CD4-positive, alpha-beta T cell (primary cell): ENCODE measurements around the gene EGFR. TPM values are rescaled to one million over a fixed set of nuclear protein-coding genes. Genes with fewer than 3 reads are reported as not detected.

ENCODE experiments used
- ATAC-seq: fragments of 200-7000 bp; cut with Tn5 transposase; one replicate; pipeline ENCODE4 v1.10.0; 2022; ENCODE audit warnings: mild to moderate bottlenecking; ENCODE audit not compliant: poor library complexity
- CTCF ChIA-PET: fragments of 350-600 bp; sonication (Branson Sonifier 250); formaldehyde crosslinking; loops from one replicate; lab custom pipeline; 2021; ENCODE audit warnings: antibody characterized with exemption, inconsistent platforms; lab: Charles Lee
- POLR2A ChIA-PET: fragments of 350-600 bp; sonication (Branson Sonifier 250); formaldehyde crosslinking; loops from one replicate; lab custom pipeline; 2021; ENCODE audit warnings: antibody characterized with exemption, inconsistent platforms; lab: Charles Lee
- DNase-seq, 14 experiments: peaks; one replicate each; pipeline ENCODE4 v3.0.0-alpha.2; 2013 to 2020; ENCODE audit warnings: mixed read lengths in 2 of 14
- H3K27ac ChIP-seq, 2 donors: one replicate each; pipeline versions ENCODE4 v1.5.1 to v1.7.0; 2013; ENCODE audit warnings: low read length in 2 of 2, low read depth in 1 of 2, mild to moderate bottlenecking in 1 of 2
- H3K27me3 ChIP-seq, 2 experiments: 1 replicate in 1 of 2; 2 replicates in 1 of 2; pipeline versions ENCODE4 v1.6.1 to v1.7.0; 2013; ENCODE audit warnings: low read length in 2 of 2, control low read depth in 1 of 2, mild to moderate bottlenecking in 1 of 2, moderate library complexity in 1 of 2; ENCODE audit not compliant: insufficient read depth in 2 of 2, control insufficient read depth in 1 of 2
- H3K36me3 ChIP-seq: one replicate; pipeline ENCODE4 v1.6.1; 2013; ENCODE audit warnings: low read length, control low read depth; ENCODE audit not compliant: insufficient read depth
- H3K4me1 ChIP-seq: one replicate; pipeline ENCODE4 v1.6.1; 2013; ENCODE audit warnings: low read length, control low read depth; ENCODE audit not compliant: insufficient read depth
- H3K4me3 ChIP-seq: one replicate; pipeline ENCODE4 v1.5.1; 2013; ENCODE audit warnings: mild to moderate bottlenecking, low read length, moderate library complexity
- H3K9me3 ChIP-seq, 2 experiments: 1 replicate in 1 of 2; 2 replicates in 1 of 2; pipeline versions ENCODE4 v1.6.1 to v1.7.0; 2013; ENCODE audit warnings: low read length in 2 of 2, mild to moderate bottlenecking in 2 of 2, control low read depth in 1 of 2, moderate library complexity in 1 of 2; ENCODE audit not compliant: control insufficient read depth in 1 of 2, insufficient read depth in 1 of 2
- H3K27ac Mint-ChIP-seq: one replicate; pipeline ENCODE4 v1.8.0; 2020; ENCODE audit warnings: mixed read lengths
- H3K27me3 Mint-ChIP-seq: one replicate; pipeline ENCODE4 v1.8.0; 2021; ENCODE audit warnings: mixed read lengths
- H3K36me3 Mint-ChIP-seq: one replicate; pipeline ENCODE4 v1.8.0; 2021; ENCODE audit warnings: low read depth, mixed read lengths
- H3K4me1 Mint-ChIP-seq: one replicate; pipeline ENCODE4 v1.8.0; 2021; ENCODE audit warnings: low read depth, mixed read lengths
- H3K4me3 Mint-ChIP-seq: one replicate; pipeline ENCODE4 v1.8.0; 2020; ENCODE audit warnings: mild to moderate bottlenecking, mixed read lengths
- H3K9me3 Mint-ChIP-seq: one replicate; pipeline ENCODE4 v1.8.0; 2020; ENCODE audit warnings: mixed read lengths
- CTCF ChIP-seq: fragments of 200-600 bp; IDR thresholded peaks from one replicate; pipeline ENCODE4 v1.8.0; 2022; ENCODE audit warnings: antibody characterized with exemption, mild to moderate bottlenecking
- intact Hi-C, 2 experiments: fragments of 100-400 bp; cut with DNase I in 1 of 2; cut with micrococcal nuclease in 1 of 2; formaldehyde crosslinking; loops; one replicate each; pipeline versions ENCODE4 v1.15.1 to v1.9.0; 2023 to 2025; cut with DNase I, micrococcal nuclease
- total RNA-seq, 174 experiments: library from RNA in 2 of 174; stranded (reverse) in 2 of 174; gene quantifications; one replicate each; pipeline ENCODE4 v1.2.3 and lab custom pipeline; 2021 to 2026

EGFR gene
- total RNA-seq, 2 experiments from 2014 or later: not detected

- H3K9me3 Mint-ChIP-seq: no peaks in the 10 kb centered on the region
- no peaks in the 10 kb centered on the region for H3K36me3 ChIP-seq
- intact Hi-C loops: no loop called here
- peaks cover 0 to 5% of the 10 kb centered on the region in 2 experiments for H3K9me3 ChIP-seq
- peaks cover 0 to 4% of the 10 kb centered on the region in 2 experiments for H3K27me3 ChIP-seq
- no peaks in the 10 kb centered on the region for H3K4me1 ChIP-seq
- no peak for DNase-seq
- no peak overlapping the region for H3K27ac Mint-ChIP-seq
- no peaks in the 10 kb centered on the region for H3K36me3 Mint-ChIP-seq
- no peaks in the 10 kb centered on the region for H3K4me1 Mint-ChIP-seq
- ATAC-seq: no peak
- CTCF ChIA-PET: no interaction called here
- no peak for TF ChIP-seq CTCF
- no peak overlapping the region for H3K4me3 ChIP-seq
- POLR2A ChIA-PET: no interaction called here
- H3K4me3 Mint-ChIP-seq: no peak overlapping the region
- no peak overlapping the region for H3K27ac ChIP-seq
- H3K27me3 Mint-ChIP-seq: peaks cover 34% of the 10 kb centered on the region
These were observed 101.3 kb downstream of the EGFR start for GRCh38 chr7:55120074-55120473.

- H3K9me3 ChIP-seq: peaks cover 0 to 5% of the 10 kb centered on the region in 2 experiments
- ChIA-PET POLR2A (no interaction called here), CTCF (no interaction called here)
- Mint-ChIP-seq H3K4me1 (no peaks in the 10 kb centered on the region), H3K36me3 (no peaks in the 10 kb centered on the region), H3K9me3 (no peaks in the 10 kb centered on the region), H3K27me3 (peaks cover 34% of the 10 kb centered on the region), H3K27ac (no peak overlapping the region), H3K4me3 (no peak overlapping the region)
- no peak for TF ChIP-seq CTCF
- H3K36me3 ChIP-seq: no peaks in the 10 kb centered on the region
- H3K4me1 ChIP-seq: no peaks in the 10 kb centered on the region
- DNase-seq: no peak
- no peak overlapping the region for H3K4me3 ChIP-seq
- intact Hi-C loops: no loop called here
- peaks cover 0 to 10% of the 10 kb centered on the region in 2 experiments for H3K27me3 ChIP-seq
- ATAC-seq: no peak
- H3K27ac ChIP-seq: no peak overlapping the region
These were observed 101.8 kb downstream of the EGFR start for GRCh38 chr7:55120501-55121198.

GRCh38 chr7:55121249-55121648, 102.4 kb downstream of the EGFR start:
- Mint-ChIP-seq H3K36me3 (no peaks in the 10 kb centered on the region), H3K4me1 (no peaks in the 10 kb centered on the region), H3K9me3 (no peaks in the 10 kb centered on the region), H3K27ac (no peak overlapping the region), H3K4me3 (no peak overlapping the region), H3K27me3 (peaks cover 39% of the 10 kb centered on the region)
- CTCF ChIA-PET: no interaction called here
- ATAC-seq (no peak), DNase-seq (no peak)
- intact Hi-C loops: no loop called here
- Histone ChIP-seq H3K27ac (no peak overlapping the region), H3K9me3 (peaks cover 0 to 5% of the 10 kb centered on the region in 2 experiments), H3K27me3 (peaks cover 0 to 10% of the 10 kb centered on the region in 2 experiments), H3K4me3 (no peak overlapping the region), H3K36me3 (no peaks in the 10 kb centered on the region), H3K4me1 (no peaks in the 10 kb centered on the region)
- POLR2A ChIA-PET: no interaction called here
- TF ChIP-seq CTCF: no peak
